HepG2 (cell line): ENCODE results near the gene P2RY11. TPM values are rescaled to one million over a fixed set of nuclear protein-coding genes. Genes with fewer than 3 reads are reported as not detected.

Source experiments
- ATAC-seq: fragments of 200-7000 bp; cut with Tn5 transposase; 3 replicates; pipeline ENCODE4 v1.9.1; 2020; ENCODE audit warnings: mild to moderate bottlenecking, moderate library complexity
- BruUV-seq: library from RNA; stranded (reverse); fragments of 400-500 nt; replicated peaks from 2 replicates; lab custom pipeline; 2021; lab: Mats Ljungman, UMichigan
- CTCF ChIA-PET: fragments of 300-600 bp; formaldehyde crosslinking; extraction: SDS; loops from one replicate; lab custom pipeline; 2021; ENCODE audit warnings: low total read pairs, inconsistent platforms, low intra/inter-chr PET ratio; lab: Yijun Ruan, JAX
- POLR2A ChIA-PET: fragments of 350-600 bp; sonication (Branson Sonifier 250); formaldehyde crosslinking; loops from one replicate; lab custom pipeline; 2020; ENCODE audit warnings: antibody characterized with exemption, inconsistent platforms; lab: Yijun Ruan, JAX
- DNase-seq: peaks from one replicate; pipeline ENCODE4 v3.0.0-alpha.2; 2015; ENCODE audit warnings: low spot score
- FAIRE-seq: peaks from 3 replicates; lab custom pipeline; 2011; peaks lifted over from hg19 to GRCh38; lab: Jason Lieb, UNC
- H2AFZ ChIP-seq: one replicate; pipeline ENCODE4 v1.6.1; 2011; ENCODE audit warnings: low read length, inconsistent platforms
- H3K27ac ChIP-seq: fragments of 300-600 bp; 3 replicates; pipeline ENCODE4 v1.8.0; 2011; ENCODE audit warnings: mixed run types, mild to moderate bottlenecking, mixed read lengths, low read length, inconsistent platforms; ENCODE audit not compliant: insufficient read depth; ENCODE audit errors: extremely low read length
- H3K27me3 ChIP-seq, 2 experiments: fragments of 200-600 bp in 1 of 2; 2 replicates in 1 of 2; 3 replicates in 1 of 2; pipeline versions ENCODE4 v1.6.0 to v1.8.0; 2011; ENCODE audit warnings: low read length in 2 of 2, mild to moderate bottlenecking in 2 of 2, moderate library complexity in 2 of 2, inconsistent platforms in 1 of 2; ENCODE audit not compliant: insufficient read depth in 2 of 2, control insufficient read depth in 1 of 2
- H3K36me3 ChIP-seq, 2 experiments: fragments of 200-600 bp in 1 of 2; replicated peaks in 1 of 2; 2 replicates in 1 of 2; 3 replicates in 1 of 2; pipeline versions ENCODE4 v1.5.1 to v1.8.0; 2011; ENCODE audit warnings: low read length in 2 of 2, inconsistent platforms in 1 of 2; ENCODE audit not compliant: insufficient read depth in 2 of 2, control insufficient read depth in 1 of 2
- H3K4me1 ChIP-seq: 2 replicates; pipeline ENCODE4 v1.5.1; 2012; ENCODE audit warnings: low read length, inconsistent platforms; ENCODE audit not compliant: insufficient read depth
- H3K4me2 ChIP-seq: 2 replicates; pipeline ENCODE4 v1.6.0; 2011; ENCODE audit warnings: low read depth, low read length, inconsistent platforms
- H3K4me3 ChIP-seq, 3 experiments: fragments of 200-600 bp in 1 of 3; sonication (generic), shearing (Covaris generic) in 1 of 3; replicated peaks in 1 of 3; 2 replicates each; pipeline ENCODE4 v1.5.1; 2011 to 2016; ENCODE audit warnings: low read length in 3 of 3, inconsistent platforms in 2 of 3, low read depth in 2 of 3, mild to moderate bottlenecking in 2 of 3, control low read depth in 1 of 3, mixed read lengths in 1 of 3; ENCODE audit not compliant: insufficient read depth in 1 of 3
- H3K79me2 ChIP-seq: one replicate; pipeline ENCODE4 v1.6.1; 2011; ENCODE audit warnings: low read length, inconsistent platforms; ENCODE audit not compliant: insufficient read depth
- H3K9ac ChIP-seq: 2 replicates; pipeline ENCODE4 v1.6.0; 2011; ENCODE audit warnings: mild to moderate bottlenecking, low read depth, low read length, inconsistent platforms; ENCODE audit not compliant: insufficient read depth
- H3K9me3 ChIP-seq: 2 replicates; pipeline ENCODE4 v1.5.1; 2012; ENCODE audit warnings: mild to moderate bottlenecking, low read length
- H4K20me1 ChIP-seq: 2 replicates; pipeline ENCODE4 v1.6.0; 2011; ENCODE audit warnings: inconsistent platforms, mild to moderate bottlenecking, low read length, moderate library complexity; ENCODE audit not compliant: insufficient read depth
- FOXC1 ChIP-seq: sonication (generic); formaldehyde crosslinking; IDR thresholded peaks from 2 replicates; pipeline ENCODE4 v1.8.0; 2022; ENCODE audit warnings: mild to moderate bottlenecking, missing genetic modification reagents, borderline replicate concordance
- FOXJ3 ChIP-seq: sonication (generic); formaldehyde crosslinking; IDR thresholded peaks from 2 replicates; pipeline ENCODE4 v1.4.0; 2020; ENCODE audit warnings: missing genetic modification reagents, mild to moderate bottlenecking, borderline replicate concordance
- KIAA2018 ChIP-seq: sonication (generic); formaldehyde crosslinking; IDR thresholded peaks from 2 replicates; pipeline ENCODE4 v1.5.0; 2020; ENCODE audit warnings: mild to moderate bottlenecking, missing genetic modification reagents, borderline replicate concordance
- MLLT10 ChIP-seq: sonication (generic); formaldehyde crosslinking; IDR thresholded peaks from 2 replicates; pipeline ENCODE4 v1.4.0; 2020; ENCODE audit warnings: missing genetic modification reagents
- MTERF4 ChIP-seq: sonication (generic); formaldehyde crosslinking; IDR thresholded peaks from 2 replicates; pipeline ENCODE4 v1.8.0; 2023; ENCODE audit warnings: mild to moderate bottlenecking, missing genetic modification reagents
- SMARCE1 ChIP-seq: fragments of 450-650 bp; IDR thresholded peaks from 2 replicates; pipeline ENCODE4 v1.6.1; 2017; ENCODE audit warnings: borderline replicate concordance
- ZNF180 ChIP-seq: sonication (generic); formaldehyde crosslinking; IDR thresholded peaks from 2 replicates; pipeline ENCODE4 v1.4.0; 2020; ENCODE audit warnings: low read depth, missing genetic modification reagents, borderline replicate concordance
- ZNF441 ChIP-seq: sonication (generic); formaldehyde crosslinking; IDR thresholded peaks from 2 replicates; pipeline ENCODE4 v1.7.0; 2021; ENCODE audit warnings: missing genetic modification reagents, borderline replicate concordance
- ZNF546 ChIP-seq: sonication (generic); formaldehyde crosslinking; conservative IDR thresholded peaks from 2 replicates; pipeline ENCODE4 v1.8.1; 2023; ENCODE audit warnings: mild to moderate bottlenecking, missing genetic modification reagents
- ZNF773 ChIP-seq: sonication (generic); formaldehyde crosslinking; IDR thresholded peaks from 2 replicates; pipeline ENCODE4 v1.4.0; 2020; ENCODE audit warnings: missing genetic modification reagents, borderline replicate concordance
- ZNF850 ChIP-seq: sonication (generic); formaldehyde crosslinking; conservative IDR thresholded peaks from 2 replicates; pipeline ENCODE4 v1.9.0; 2021; ENCODE audit warnings: mild to moderate bottlenecking, missing genetic modification reagents
- WGBS: methylation state at CpG from one replicate; pipeline ENCODE4 v1.1.6; 2017; ENCODE audit warnings: low lambda C conversion rate; 5-methylcytosine and 5-hydroxymethylcytosine counted together
- in situ Hi-C: cut with HindIII; loops from 2 replicates; pipeline ENCODE4 v1.10.0; 2017; ENCODE audit warnings: low pct_unique_long_range_greater_than_20kb; ENCODE audit not compliant: extremely low pct_ligation_motif_present
- intact Hi-C: fragments of 100-400 bp; cut with micrococcal nuclease; formaldehyde crosslinking; loops from one replicate; pipeline ENCODE4 v1.10.0; 2022; ENCODE audit not compliant: unreplicated experiment
- polyA plus RNA-seq, 8 experiments: library from polyadenylated mRNA; depleted of rRNA in 3 of 8; stranded (reverse) in 7 of 8; unstranded in 1 of 8; fragments of >200 nt; fragmentation: Illumina TruSeq in 4 of 8; extraction: Trizol in 4 of 8; gene quantifications; 2 replicates each; pipeline versions ENCODE4 v1.2.1 to v1.2.3, GENCODE V29; 2011 to 2016; ENCODE audit warnings: low read depth in 4 of 8, missing spikeins in 1 of 8, mixed read lengths in 1 of 8; ENCODE audit not compliant: insufficient read depth in 1 of 8
- total RNA-seq, 5 experiments: library from RNA; depleted of rRNA; stranded (reverse); fragments of >200 nt; fragmentation: Illumina TruSeq; extraction: Trizol; gene quantifications; 2 replicates each; pipeline ENCODE4 v1.2.3, GENCODE V29; 2016; ENCODE audit warnings: low read depth in 1 of 5
- TF ChIP-seq, protein P1 (sequence below): IDR thresholded peaks from 2 replicates; pipeline ENCODE4 v1.6.1; 2016; ENCODE audit warnings: low read depth, control low read depth

Gene P2RY11
- total and polyA plus RNA-seq, 2 of the 13 experiments (the other 11 are each of a cell fraction or from before 2014, with no cell fraction given), result 4.0 to 7.8 TPM

DNA sequence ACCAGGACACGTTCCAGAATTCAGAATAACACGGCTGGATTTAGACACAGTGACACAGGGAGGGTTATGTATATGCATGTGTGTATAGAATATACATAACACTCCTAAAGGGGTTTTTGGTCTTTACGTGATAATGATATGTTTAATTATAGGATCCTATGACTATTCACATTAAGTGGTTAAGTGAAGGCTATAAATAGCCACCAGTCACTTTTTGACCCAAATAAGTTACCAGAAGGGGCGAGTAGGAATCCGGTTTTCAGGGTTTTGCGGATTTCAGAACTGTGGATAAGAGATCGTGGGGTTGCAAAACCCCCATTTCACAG lies 15.9 kb upstream of the P2RY11 start (continued):
- no peak for TF ChIP-seq KIAA2018

DNA sequence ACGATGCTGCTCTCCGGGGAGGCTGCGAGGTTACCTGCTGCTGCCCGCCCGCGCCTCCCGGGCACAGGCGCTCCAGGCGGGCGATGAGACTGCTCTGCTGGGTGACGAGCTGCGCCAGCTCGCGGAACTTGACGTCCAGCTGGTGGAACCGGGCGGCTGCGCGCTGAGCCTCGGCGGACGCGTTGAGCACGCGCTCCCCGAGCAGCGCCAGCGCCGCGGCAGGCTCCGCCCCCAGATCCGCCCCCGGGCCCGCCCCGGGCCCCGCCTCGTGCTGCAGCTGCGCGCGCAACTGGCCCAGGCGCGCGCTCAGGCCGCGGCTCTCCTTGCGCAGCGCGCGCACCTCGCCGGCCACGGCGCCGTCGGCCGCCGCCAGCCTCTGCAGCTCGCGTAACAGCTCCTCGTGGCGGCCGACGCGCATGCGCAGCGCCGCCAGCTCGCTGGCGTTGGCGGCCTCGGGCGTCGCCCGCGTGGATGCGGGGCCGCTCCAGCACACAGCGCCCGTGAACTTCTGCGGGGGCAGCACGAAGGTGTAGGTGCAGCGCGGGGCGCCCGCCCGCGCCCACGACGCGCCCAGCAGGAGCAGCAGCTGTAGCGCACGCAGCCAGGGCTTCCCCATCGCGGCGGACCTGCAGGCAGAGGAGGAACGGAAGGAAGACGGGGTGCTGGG lies 15.4 kb upstream of the P2RY11 start:
- Histone ChIP-seq H3K4me2 (no peak overlapping the region), H3K79me2 (no peaks in the 10 kb centered on the region), H3K4me1 (peaks cover 18% of the 10 kb centered on the region), H3K4me3 (no peak overlapping the region), H3K9me3 (no peaks in the 10 kb centered on the region), H3K27ac (no peak overlapping the region), H3K36me3 (peaks cover 0 to 2% of the 10 kb centered on the region in 2 experiments; a peak in 2 of 5 replicates), H2AFZ (no peak overlapping the region), H3K27me3 (no peaks in the 10 kb centered on the region), H3K9ac (no peak overlapping the region), H4K20me1 (no peaks in the 10 kb centered on the region)
- 83% methylated on average over 22 of the region's 97 CpGs for WGBS
- POLR2A ChIA-PET, result interaction anchor here (0.6 kb wide), 1 partner anchor 76 kb away, joined by 3 read pairs; no protein-coding TSS in a partner anchor
- intact Hi-C loops (no loop called here), in situ Hi-C loops (no loop called here)
- CTCF ChIA-PET, result no interaction called here
- no TSS peak for BruUV-seq
- FAIRE-seq (no peak), DNase-seq (no peak), ATAC-seq (no peak)
- no peak for TF ChIP-seq ZNF441 (CRISPR knock-in tag)
- no peak for TF ChIP-seq SMARCE1
- TF ChIP-seq, protein P1, sequence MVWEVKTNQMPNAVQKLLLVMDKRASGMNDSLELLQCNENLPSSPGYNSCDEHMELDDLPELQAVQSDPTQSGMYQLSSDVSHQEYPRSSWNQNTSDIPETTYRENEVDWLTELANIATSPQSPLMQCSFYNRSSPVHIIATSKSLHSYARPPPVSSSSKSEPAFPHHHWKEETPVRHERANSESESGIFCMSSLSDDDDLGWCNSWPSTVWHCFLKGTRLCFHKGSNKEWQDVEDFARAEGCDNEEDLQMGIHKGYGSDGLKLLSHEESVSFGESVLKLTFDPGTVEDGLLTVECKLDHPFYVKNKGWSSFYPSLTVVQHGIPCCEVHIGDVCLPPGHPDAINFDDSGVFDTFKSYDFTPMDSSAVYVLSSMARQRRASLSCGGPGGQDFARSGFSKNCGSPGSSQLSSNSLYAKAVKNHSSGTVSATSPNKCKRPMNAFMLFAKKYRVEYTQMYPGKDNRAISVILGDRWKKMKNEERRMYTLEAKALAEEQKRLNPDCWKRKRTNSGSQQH (CRISPR knock-in tag), result no peak
- no peak for TF ChIP-seq ZNF773 (CRISPR knock-in tag)
- no peak for TF ChIP-seq ZNF546
- TF ChIP-seq FOXC1 (CRISPR knock-in tag), result no peak
- TF ChIP-seq FOXJ3, result no peak
- no peak for TF ChIP-seq MTERF4 (CRISPR knock-in tag)
- no peak for TF ChIP-seq ZNF180 (CRISPR knock-in tag)
- no peak for TF ChIP-seq ZNF850 (CRISPR knock-in tag)
- TF ChIP-seq MLLT10 (CRISPR knock-in tag), result no peak
